ENCODE data around the gene PHF2.

Gene PHF2

GRCh38 chr9:93576258-93577077, at the start of gene PHF2:
Gene PHF2 (plus strand): TSS chr9:93576584. CDS start chr9:93576774, 190 bp downstream.
- TF ChIP-seq ZNF274 (IDR thresholded peaks at IDR 0.05; ENCODE audit: low read depth, low read length): no peak

DNA sequence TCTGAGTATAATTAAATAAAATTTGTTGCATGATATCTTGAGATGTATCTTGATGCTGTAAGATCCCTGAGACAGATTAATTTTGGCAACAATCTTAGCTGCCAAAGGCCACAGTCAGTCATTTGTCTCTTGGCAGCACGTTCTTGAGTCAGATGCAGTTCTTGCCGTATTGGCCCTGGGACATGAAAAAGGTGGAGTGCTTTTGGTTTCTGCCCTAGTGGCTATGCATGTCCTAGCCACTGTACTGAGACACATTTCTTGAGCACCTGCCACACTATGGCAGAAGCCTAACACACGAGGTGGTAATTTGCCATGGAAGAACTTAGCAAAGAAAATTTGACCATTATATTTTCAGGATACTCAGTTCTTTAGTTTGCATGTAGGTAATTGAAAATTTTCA, 45.0 kb upstream of the PHF2 start:
- no peak for TF ChIP-seq ZNF274 (IDR thresholded peaks at IDR 0.05; ENCODE audit: low read depth, low read length)
- no peak overlapping the region for H3K4me3 ChIP-seq (ENCODE audit: low read length)

More at GRCh38 chr9:93576258-93577077, at the start of gene PHF2:
- H3K4me3 ChIP-seq (ENCODE audit: low read length): peak within 1 kb of the TSS; percentile 76

- no peak for TF ChIP-seq ZNF274 (IDR thresholded peaks at IDR 0.05; ENCODE audit: low read depth, low read length)
- no peak overlapping the region for H3K4me3 ChIP-seq (ENCODE audit: low read length)
Measured at GRCh38 chr9:93532141-93532540, 44.2 kb upstream of the PHF2 start.

DNA sequence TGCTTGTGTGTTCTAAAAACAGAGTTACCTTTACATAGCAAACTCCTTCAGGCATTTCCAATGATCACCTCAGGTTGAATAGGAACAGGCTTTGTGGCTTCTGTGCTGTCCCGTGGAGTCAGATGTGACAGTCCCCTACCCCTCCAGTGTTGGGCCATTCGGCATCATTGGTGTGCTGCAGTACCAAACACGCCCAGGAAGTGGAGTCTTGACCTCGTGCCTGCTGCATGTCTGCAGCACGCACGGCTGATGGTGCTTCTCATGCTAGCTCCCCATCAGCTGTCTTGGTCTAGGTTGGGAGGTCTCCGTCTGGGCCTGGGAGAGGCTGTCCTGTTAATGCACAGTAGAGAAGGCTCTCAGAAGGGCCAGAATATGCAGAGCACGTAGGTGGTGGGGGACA, 42.5 kb upstream of the PHF2 start:
- H3K4me3 ChIP-seq (ENCODE audit: low read length): no peak overlapping the region
- no peak for TF ChIP-seq ZNF274 (IDR thresholded peaks at IDR 0.05; ENCODE audit: low read depth, low read length)

- no peak overlapping the region for H3K4me3 ChIP-seq (ENCODE audit: low read length)
- no peak for TF ChIP-seq ZNF274 (IDR thresholded peaks at IDR 0.05; ENCODE audit: low read depth, low read length)
Measured at GRCh38 chr9:93536167-93536566, 40.2 kb upstream of the PHF2 start.

GRCh38 chr9:93536874-93537273, 39.5 kb upstream of the PHF2 start:
- no peak overlapping the region for H3K4me3 ChIP-seq (ENCODE audit: low read length)
- TF ChIP-seq ZNF274 (IDR thresholded peaks at IDR 0.05; ENCODE audit: low read depth, low read length): no peak

DNA sequence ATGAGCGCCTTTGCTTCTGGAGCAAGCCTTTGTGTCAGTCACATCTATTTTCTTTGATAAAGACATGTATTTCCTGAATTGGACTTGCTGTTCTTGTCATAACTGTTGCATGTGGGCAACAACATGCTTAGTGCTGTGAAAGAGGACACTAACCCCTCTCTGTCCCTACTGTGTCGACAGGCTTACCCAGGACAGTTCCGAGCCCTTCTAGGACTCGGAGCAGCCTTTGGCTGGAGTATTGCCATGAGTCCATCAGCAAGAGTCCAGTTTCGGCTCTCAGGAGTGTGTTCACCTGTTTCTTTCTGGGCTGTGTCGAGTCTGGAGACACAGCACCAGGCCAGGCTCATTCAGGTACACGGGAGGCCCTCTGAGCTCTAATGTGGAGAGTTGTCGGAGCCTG, 36.1 kb upstream of the PHF2 start:
- H3K4me3 ChIP-seq (ENCODE audit: low read length): no peak overlapping the region
- TF ChIP-seq ZNF274 (IDR thresholded peaks at IDR 0.05; ENCODE audit: low read depth, low read length): no peak

- TF ChIP-seq ZNF274 (IDR thresholded peaks at IDR 0.05; ENCODE audit: low read depth, low read length): no peak
Measured at GRCh38 chr9:93541005-93541404, 35.4 kb upstream of the PHF2 start.

GRCh38 chr9:93541581-93542349, 34.6 kb upstream of the PHF2 start:
- no peak overlapping the region for H3K4me3 ChIP-seq (ENCODE audit: low read length)
- TF ChIP-seq ZNF274 (IDR thresholded peaks at IDR 0.05; ENCODE audit: low read depth, low read length): no peak

More at GRCh38 chr9:93541005-93541404, 35.4 kb upstream of the PHF2 start:
- H3K4me3 ChIP-seq (ENCODE audit: low read length): no peak overlapping the region

GRCh38 chr9:93543117-93543516, 33.3 kb upstream of the PHF2 start:
- TF ChIP-seq ZNF274 (IDR thresholded peaks at IDR 0.05; ENCODE audit: low read depth, low read length): no peak
- H3K4me3 ChIP-seq (ENCODE audit: low read length): no peak overlapping the region

DNA sequence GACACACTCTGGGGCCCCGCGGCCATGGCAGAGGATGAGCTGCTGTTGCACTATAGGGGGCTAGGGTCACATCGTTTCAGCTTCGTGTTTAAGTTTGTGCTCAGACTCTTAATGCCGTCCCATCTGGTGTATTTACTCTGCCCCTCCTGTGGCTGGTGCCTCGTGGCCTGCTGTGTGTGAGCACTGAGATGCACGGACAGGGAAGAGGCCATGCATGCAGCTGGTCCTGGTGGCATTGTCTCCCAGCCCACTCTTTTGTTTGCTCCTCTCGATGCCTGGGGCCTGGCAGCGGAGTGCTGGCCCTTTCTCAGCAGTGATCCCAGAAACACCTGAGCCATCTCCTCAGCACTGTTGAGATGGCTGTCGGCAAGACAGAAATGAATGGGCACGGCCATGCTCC, 30.0 kb upstream of the PHF2 start:
- TF ChIP-seq ZNF274 (IDR thresholded peaks at IDR 0.05; ENCODE audit: low read depth, low read length): no peak
- no peak overlapping the region for H3K4me3 ChIP-seq (ENCODE audit: low read length)

GRCh38 chr9:93549611-93550010, 26.8 kb upstream of the PHF2 start:
- TF ChIP-seq ZNF274 (IDR thresholded peaks at IDR 0.05; ENCODE audit: low read depth, low read length): no peak
- no peak overlapping the region for H3K4me3 ChIP-seq (ENCODE audit: low read length)

DNA sequence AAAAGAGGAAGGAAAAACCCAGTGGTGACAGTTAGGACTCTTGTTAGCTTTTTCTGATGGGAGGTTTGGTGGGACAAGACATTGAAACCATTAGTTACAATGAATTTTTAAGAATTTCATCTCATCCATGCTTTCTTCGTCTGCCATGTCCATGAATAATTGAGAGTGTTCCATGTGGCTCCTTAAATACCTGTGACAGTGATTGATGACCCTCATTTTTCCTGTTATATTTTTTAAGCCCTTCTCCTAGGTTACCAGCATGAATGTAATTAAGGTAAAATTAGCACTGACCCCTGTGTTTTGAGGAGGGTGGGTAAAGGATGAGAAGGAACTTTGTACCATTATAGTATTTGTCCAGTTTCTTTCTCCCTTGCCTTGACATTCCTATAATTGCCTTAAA, 23.5 kb upstream of the PHF2 start:
- TF ChIP-seq ZNF274 (IDR thresholded peaks at IDR 0.05; ENCODE audit: low read depth, low read length): no peak
- no peak overlapping the region for H3K4me3 ChIP-seq (ENCODE audit: low read length)

- no peak for TF ChIP-seq ZNF274 (IDR thresholded peaks at IDR 0.05; ENCODE audit: low read depth, low read length)
- H3K4me3 ChIP-seq (ENCODE audit: low read length): no peak overlapping the region
Measured at GRCh38 chr9:93555370-93555769, 21.0 kb upstream of the PHF2 start.

All from GM08714 (cell line).